Bone marrow (tissue), 2 donors: ENCODE measurements around the gene CDC73.
"Not testable (repeated sequence)": the region's sequence is repeated elsewhere in the genome, so short reads cannot be mapped to it uniquely, and the experiment has no call there.

Experiments
- DNase-seq, 2 donors: peaks; one replicate each; lab custom pipeline; 2025; lab: John Stamatoyannopoulos, UW

CDC73 gene

GRCh38 chr1:193285641-193286040, 163.8 kb downstream of the CDC73 start:
- DNase-seq = no peak

- not testable (repeated sequence) for DNase-seq
Measured at GRCh38 chr1:193288548-193289080, 166.8 kb downstream of the CDC73 start.

- DNase-seq = no peak
Measured at GRCh38 chr1:193293726-193294125, 171.9 kb downstream of the CDC73 start.

GRCh38 chr1:193299038-193299437, 177.2 kb downstream of the CDC73 start:
- no peak for DNase-seq

- no peak for DNase-seq
Measured at GRCh38 chr1:193301746-193302145, 179.9 kb downstream of the CDC73 start.

GRCh38 chr1:193303849-193304248, 182.0 kb downstream of the CDC73 start:
- no peak for DNase-seq
